T-helper 9 cell (primary cell): Measurements from ENCODE around the gene SPTBN5.

ENCODE experiments used
- DNase-seq: peaks from one replicate; pipeline ENCODE4 v3.0.0-alpha.2; 2020

The SPTBN5 gene

DNA sequence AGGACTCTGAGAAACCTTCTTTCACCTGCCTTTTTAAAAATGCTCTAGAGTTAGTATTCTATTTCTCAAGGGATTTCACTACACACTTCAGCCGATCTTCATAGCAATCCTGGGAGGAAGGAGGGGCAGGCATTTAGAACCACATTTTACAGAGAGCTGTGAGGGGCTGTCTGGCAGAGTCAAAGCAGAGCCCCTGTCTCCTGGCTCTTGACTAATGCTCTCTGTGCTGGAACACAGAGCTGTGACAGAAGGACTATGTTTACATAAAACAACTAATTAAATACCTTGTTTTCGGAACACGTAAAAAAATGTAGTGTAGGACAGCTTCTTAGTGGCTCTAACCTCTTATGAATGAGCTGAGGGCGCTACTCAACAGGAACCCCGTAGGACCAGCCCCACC lies 7.6 kb upstream of the SPTBN5 start:
- no peak for DNase-seq

GRCh38 chr15:41900526-41901380 lies 6.9 kb upstream of the SPTBN5 start:
- no peak for DNase-seq

- no peak for DNase-seq
These were observed 6.1 kb upstream of the SPTBN5 start for GRCh38 chr15:41899854-41900442.

GRCh38 chr15:41897363-41897799 lies 3.5 kb upstream of the SPTBN5 start:
- no peak for DNase-seq

- DNase-seq = no peak
These were observed 2.7 kb upstream of the SPTBN5 start for GRCh38 chr15:41896566-41896965.

GRCh38 chr15:41895957-41896356 lies 2.1 kb upstream of the SPTBN5 start:
- no peak for DNase-seq

DNA sequence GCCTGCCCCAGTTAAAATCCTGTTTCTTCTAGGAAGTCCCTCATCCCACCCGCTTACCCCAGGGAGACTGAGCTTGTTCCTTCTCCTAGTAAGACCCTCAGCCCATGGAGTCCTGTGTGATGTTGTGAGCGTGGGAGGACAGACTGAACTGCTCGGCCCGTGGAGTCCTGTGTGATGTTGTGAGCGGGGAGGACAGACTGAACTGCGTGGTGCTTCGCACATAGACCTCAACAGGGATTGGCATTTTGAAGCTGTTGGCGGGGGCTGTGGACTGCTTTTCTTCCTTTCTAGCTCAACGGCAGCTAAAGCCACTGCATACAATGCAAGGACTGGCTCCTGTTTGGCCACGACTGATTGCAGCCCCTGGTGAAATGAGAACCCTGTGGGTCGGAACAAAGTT lies 1.6 kb upstream of the SPTBN5 start:
- DNase-seq = no peak

DNA sequence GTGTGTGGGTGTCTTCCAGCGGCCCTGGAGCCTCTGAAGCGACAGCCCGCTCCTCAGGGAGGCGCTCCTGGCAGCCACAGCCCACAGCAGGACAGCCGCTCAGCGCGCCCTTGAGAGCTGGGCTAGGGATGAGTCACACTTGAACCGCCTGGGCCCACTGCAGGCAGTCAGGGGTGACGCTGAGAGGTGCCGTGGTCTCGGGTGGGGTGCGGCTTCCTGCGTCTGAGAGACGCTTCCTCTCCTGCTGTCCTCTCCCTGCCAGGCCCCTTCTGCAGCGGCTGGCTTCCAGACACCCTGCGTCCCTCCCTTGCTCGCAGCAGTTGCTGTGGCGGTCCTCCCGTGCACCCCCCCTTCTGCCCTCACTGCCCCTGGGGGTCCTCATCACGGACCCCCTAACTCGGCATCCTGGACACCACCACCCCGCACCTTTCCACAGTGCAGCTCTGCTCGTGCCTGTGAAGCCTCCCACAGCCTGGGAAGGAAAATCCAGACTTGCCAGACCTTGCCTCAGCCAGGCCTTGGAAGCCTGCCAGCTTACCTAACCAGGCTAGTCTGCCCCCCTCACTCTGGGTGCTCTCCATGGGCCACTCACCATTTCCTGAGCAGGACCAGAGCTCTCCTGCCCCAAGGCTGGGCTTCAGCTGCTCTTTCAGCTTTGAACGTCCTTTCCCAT lies 1.1 kb upstream of the SPTBN5 start:
- DNase-seq = peak; percentile 87

DNA sequence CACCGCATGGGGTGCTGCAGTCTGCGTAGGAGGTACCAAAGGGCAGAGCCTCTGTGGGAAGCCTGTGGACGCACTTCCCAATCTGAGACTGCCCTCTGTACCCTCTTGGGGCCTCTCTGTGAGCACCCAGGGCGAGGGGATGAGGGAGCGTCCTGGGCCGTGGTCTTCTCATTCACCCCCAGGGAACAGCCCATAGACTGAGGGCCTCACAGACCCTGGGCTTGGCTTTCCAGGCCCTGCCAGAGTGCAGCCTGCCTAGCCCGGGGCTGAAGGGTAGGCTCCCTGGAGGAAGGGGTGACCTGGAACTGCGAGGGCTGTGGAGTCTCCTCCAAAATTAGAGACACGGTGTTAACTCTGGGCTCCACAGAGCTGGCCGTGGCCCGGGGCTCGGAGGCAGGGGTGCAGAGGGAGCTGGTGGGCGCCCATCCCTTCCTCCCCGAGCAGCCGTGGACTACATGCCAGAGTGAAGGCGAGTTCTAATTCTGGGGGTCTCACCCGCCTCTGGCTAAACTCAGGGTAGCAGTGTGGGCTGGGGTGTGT lies 468 bp upstream of the SPTBN5 start:
- DNase-seq = no peak

GRCh38 chr15:41892621-41893421 lies 1.0 kb downstream of the SPTBN5 start:
- peak; percentile 19 for DNase-seq

GRCh38 chr15:41891946-41892345 lies 1.9 kb downstream of the SPTBN5 start:
- no peak for DNase-seq

DNA sequence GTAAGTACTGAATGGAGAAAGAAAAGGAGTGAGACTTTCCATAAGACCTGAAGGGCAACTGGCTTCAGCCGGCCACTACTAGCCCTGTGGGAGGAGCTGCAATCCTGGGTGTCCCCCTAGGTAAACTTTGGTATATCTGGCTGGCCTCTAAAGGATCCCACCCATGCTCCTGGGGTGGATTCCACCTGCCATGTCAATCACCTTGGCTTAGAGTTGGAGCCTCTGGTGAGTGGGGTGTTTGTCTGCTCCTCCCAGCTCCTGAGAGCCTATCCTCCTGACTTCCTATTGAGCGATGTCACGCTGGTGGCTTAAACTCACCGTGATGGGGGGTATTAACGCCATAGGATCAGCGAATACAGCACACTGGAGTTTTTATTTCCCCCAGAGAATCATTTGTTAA lies 2.6 kb downstream of the SPTBN5 start:
- no peak for DNase-seq

GRCh38 chr15:41890050-41890690 lies 3.7 kb downstream of the SPTBN5 start:
- no peak for DNase-seq

DNA sequence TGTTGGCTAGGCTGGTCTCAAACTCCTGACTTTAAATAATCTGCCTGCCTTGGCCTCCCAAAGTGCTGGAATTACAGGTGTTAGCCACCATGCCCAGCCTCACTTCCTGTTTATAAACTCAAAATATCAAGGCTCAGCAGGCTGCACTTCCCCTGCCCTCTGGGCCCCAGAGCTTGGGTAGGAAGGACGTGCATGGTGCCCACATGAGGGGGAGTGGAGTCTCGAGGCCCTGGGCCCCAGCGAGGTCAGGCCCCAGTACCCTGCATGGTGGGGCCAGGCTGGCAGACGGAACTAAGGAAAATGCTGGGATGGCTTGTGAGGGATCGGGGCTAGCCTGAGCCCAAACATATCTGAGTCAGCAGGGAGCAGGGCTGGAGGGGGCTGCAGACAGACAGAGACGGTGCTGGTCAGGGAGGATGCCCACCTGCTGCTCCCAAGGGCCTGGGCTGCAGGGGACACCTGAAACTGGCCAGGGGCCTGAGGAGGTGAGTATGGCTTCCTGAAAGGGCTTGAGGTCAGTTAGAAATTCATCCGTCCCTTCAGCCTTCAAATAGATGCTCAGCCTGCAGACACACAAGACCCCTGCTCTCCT lies 5.1 kb downstream of the SPTBN5 start:
- no peak for DNase-seq

GRCh38 chr15:41887893-41888292 lies 6.0 kb downstream of the SPTBN5 start:
- DNase-seq = no peak

GRCh38 chr15:41887161-41887560 lies 6.7 kb downstream of the SPTBN5 start:
- no peak for DNase-seq

- DNase-seq = no peak
These were observed 7.1 kb downstream of the SPTBN5 start for GRCh38 chr15:41886741-41887140.

DNA sequence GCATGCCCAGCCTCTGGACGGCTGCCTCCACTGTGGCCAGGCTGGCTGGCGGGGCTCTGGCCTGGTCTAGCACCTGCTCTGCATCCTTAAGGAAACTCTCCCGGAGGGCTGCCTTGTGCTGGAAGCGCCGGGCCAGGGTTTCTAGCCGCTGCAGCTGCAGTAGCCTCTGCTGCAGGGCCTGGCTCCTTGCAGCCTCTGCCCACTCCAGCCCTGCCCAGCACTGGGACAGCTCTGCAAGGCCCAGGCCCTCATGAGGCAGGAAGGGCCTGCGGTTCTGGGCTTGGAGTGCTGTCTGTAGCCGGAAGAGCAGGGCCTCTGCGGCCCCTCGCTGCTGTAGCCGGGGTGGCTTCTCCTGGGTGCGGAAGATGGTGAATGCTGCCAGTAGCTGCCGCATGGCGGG lies 8.0 kb downstream of the SPTBN5 start:
- no peak for DNase-seq

DNA sequence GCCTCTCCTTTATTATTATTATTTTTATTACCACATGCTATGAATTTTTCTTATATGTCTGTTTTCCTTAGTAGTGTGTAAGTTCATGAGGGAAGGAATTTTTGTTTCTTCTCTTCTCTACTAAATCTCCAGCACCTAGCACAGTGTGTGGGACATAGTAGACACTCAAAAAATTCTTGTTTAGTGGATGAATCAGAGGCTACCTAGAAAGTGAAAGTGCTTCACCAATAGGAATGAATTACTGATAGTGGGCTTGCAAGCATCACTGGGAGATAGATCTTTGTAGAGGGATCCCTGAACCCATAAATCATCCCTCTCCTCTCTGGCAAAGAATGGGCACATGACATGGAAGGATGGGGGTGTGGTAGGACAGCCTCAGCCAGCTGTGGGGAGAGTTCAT lies 8.5 kb downstream of the SPTBN5 start:
- no peak for DNase-seq

DNA sequence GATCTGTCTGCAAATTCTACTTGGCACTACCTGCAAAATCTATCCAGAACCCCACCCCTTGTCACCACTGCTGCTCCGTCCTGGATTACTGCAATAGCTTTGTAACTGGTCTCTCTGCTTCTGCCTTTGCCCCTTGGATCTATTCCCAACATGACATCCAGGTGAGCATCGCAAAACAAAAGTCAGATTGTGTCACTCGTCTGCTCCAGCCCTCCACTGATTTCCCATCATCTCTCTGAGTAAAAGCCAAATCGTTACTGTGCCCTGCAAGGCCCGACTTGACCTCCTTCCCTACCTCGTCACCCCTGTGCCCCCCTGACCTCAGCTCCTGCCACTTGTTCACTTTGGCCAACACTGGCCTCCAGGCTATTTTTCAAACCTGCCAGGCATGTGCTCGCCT lies 9.4 kb downstream of the SPTBN5 start:
- no peak for DNase-seq

GRCh38 chr15:41883484-41883825 lies 10.4 kb downstream of the SPTBN5 start:
- DNase-seq = no peak
